ENCODE measurements around the gene GNG4.

DNA sequence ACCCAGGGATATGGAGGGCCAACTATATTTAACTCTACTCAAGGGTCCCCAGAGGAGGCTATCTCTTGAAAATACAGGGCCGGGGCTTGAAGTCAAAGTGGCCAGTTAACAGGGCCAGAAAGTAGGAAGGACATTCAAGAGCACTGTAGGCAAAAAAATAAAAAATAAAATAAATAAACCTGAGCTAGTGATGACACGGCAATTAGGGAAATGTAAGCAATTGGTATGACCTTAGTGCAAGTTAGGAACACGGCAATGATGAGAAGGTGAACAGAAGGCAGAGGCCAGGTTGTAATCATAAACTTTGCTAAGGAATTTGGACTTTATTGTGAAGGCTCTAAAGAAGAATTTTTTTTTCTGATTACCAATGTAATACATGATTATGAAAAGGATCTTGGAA lies 142.0 kb downstream of the GNG4 start:
- TF ChIP-seq FOXM1 (IDR thresholded peaks at IDR 0.05; ENCODE audit: low read depth, low read length) (no peak), SRF (IDR thresholded peaks at IDR 0.05; ENCODE audit: low read depth in 2 of 2, low read length in 2 of 2) (no peak), EP300 (IDR thresholded peaks at IDR 0.05; ENCODE audit: borderline replicate concordance in 1 of 2, control insufficient read depth in 1 of 2, low read depth in 2 of 2, low read length in 2 of 2) (no peak), ZNF274 (IDR thresholded peaks at IDR 0.05; ENCODE audit: insufficient read depth, insufficient read length) (no peak), NRF1 (conservative IDR thresholded peaks at IDR 0.05; ENCODE audit: low read depth, low read length) (no peak), NFYA (IDR thresholded peaks at IDR 0.05; ENCODE audit: borderline replicate concordance, low read depth, low read length) (no peak), JUNB (IDR thresholded peaks at IDR 0.05) (no peak), POLR2AphosphoS5 (IDR thresholded peaks at IDR 0.05; ENCODE audit: low read length) (no peak), EZH2 (IDR thresholded peaks at IDR 0.05; ENCODE audit: borderline replicate concordance, control insufficient read depth, low read depth, low read length) (no peak)
- TF ChIP-seq, protein P1, sequence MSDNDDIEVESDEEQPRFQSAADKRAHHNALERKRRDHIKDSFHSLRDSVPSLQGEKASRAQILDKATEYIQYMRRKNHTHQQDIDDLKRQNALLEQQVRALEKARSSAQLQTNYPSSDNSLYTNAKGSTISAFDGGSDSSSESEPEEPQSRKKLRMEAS (IDR thresholded peaks at IDR 0.05; ENCODE audit: low read depth, low read length), result no peak
- TF ChIP-seq, protein P2, sequence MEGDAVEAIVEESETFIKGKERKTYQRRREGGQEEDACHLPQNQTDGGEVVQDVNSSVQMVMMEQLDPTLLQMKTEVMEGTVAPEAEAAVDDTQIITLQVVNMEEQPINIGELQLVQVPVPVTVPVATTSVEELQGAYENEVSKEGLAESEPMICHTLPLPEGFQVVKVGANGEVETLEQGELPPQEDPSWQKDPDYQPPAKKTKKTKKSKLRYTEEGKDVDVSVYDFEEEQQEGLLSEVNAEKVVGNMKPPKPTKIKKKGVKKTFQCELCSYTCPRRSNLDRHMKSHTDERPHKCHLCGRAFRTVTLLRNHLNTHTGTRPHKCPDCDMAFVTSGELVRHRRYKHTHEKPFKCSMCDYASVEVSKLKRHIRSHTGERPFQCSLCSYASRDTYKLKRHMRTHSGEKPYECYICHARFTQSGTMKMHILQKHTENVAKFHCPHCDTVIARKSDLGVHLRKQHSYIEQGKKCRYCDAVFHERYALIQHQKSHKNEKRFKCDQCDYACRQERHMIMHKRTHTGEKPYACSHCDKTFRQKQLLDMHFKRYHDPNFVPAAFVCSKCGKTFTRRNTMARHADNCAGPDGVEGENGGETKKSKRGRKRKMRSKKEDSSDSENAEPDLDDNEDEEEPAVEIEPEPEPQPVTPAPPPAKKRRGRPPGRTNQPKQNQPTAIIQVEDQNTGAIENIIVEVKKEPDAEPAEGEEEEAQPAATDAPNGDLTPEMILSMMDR (IDR thresholded peaks at IDR 0.05 in 2 of 3, conservative IDR thresholded peaks at IDR 0.05 in 1 of 3; ENCODE audit: control insufficient read depth in 2 of 3, extremely low read depth in 1 of 3, insufficient read depth in 1 of 3, low read depth in 3 of 3, low read length in 3 of 3), result no peak
- TF ChIP-seq, protein P3, sequence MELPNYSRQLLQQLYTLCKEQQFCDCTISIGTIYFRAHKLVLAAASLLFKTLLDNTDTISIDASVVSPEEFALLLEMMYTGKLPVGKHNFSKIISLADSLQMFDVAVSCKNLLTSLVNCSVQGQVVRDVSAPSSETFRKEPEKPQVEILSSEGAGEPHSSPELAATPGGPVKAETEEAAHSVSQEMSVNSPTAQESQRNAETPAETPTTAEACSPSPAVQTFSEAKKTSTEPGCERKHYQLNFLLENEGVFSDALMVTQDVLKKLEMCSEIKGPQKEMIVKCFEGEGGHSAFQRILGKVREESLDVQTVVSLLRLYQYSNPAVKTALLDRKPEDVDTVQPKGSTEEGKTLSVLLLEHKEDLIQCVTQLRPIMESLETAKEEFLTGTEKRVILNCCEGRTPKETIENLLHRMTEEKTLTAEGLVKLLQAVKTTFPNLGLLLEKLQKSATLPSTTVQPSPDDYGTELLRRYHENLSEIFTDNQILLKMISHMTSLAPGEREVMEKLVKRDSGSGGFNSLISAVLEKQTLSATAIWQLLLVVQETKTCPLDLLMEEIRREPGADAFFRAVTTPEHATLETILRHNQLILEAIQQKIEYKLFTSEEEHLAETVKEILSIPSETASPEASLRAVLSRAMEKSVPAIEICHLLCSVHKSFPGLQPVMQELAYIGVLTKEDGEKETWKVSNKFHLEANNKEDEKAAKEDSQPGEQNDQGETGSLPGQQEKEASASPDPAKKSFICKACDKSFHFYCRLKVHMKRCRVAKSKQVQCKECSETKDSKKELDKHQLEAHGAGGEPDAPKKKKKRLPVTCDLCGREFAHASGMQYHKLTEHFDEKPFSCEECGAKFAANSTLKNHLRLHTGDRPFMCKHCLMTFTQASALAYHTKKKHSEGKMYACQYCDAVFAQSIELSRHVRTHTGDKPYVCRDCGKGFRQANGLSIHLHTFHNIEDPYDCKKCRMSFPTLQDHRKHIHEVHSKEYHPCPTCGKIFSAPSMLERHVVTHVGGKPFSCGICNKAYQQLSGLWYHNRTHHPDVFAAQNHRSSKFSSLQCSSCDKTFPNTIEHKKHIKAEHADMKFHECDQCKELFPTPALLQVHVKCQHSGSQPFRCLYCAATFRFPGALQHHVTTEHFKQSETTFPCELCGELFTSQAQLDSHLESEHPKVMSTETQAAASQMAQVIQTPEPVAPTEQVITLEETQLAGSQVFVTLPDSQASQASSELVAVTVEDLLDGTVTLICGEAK (IDR thresholded peaks at IDR 0.05; ENCODE audit: borderline replicate concordance), result no peak
